HG02588 (cell line): ENCODE results near the gene CRLF1.

Experiments
- ATAC-seq: cut with Tn5 transposase; IDR thresholded peaks from one replicate; pipeline ENCODE4 v1.9.1; 2021; ENCODE audit warnings: mild to moderate bottlenecking, moderate library complexity; ENCODE audit not compliant: unreplicated experiment

The CRLF1 gene, protein sequence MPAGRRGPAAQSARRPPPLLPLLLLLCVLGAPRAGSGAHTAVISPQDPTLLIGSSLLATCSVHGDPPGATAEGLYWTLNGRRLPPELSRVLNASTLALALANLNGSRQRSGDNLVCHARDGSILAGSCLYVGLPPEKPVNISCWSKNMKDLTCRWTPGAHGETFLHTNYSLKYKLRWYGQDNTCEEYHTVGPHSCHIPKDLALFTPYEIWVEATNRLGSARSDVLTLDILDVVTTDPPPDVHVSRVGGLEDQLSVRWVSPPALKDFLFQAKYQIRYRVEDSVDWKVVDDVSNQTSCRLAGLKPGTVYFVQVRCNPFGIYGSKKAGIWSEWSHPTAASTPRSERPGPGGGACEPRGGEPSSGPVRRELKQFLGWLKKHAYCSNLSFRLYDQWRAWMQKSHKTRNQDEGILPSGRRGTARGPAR

DNA sequence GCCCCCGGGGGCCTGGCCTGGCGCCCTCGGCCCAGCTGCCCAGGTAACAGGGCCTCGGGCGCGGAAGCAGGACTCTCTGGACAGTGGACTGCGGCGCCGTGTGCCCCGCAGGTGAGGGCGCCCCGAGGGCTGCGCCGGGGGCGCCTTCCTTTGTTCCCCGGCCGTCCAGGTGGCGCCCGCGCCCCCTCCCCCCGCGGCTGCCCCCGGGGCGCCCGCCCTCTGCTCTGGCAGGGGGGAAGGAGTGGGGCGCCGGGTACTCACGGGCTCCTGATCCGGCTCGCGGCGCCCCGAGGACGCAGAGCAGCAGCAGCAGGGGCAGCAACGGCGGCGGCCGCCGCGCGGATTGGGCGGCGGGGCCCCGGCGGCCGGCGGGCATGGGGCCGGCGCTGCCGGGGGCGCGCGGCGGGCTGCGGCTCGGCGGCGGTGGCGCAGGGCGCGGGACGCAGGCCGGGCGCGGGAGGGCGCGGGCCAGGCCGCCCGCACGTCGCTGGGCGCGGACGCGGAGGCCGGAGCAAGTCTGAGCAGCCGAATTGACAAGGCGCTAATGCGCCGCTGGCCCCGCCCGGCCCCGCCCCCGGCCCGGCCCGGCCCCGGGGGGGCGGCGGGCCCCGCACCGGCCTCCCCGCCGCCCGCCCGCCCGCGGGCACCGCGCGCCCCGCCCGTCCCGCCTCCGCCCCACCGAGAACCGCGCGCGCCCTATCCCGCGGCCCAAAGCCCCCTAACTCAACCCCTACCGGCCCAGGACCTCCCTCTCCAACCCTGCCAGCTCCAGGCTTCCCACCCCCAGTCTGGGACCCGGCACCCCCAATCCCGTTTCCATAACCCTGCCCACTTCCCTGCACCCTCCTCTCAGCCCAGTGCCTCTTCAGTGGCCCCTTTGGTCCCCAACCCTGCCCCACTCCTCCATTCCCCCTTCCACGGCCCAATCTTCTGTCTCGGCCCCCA lies at the start of gene CRLF1:
CRLF1 (minus strand) TSS at position 519 of the 945 bp plus-strand sequence; CDS start at position 376, 143 bp downstream.
- ATAC-seq = no peak

- ATAC-seq = no peak
Observed at GRCh38 chr19:18655173-18655844, 48.7 kb upstream of the CRLF1 start.

- no peak for ATAC-seq
Observed at GRCh38 chr19:18654469-18654868, 47.9 kb upstream of the CRLF1 start.

DNA sequence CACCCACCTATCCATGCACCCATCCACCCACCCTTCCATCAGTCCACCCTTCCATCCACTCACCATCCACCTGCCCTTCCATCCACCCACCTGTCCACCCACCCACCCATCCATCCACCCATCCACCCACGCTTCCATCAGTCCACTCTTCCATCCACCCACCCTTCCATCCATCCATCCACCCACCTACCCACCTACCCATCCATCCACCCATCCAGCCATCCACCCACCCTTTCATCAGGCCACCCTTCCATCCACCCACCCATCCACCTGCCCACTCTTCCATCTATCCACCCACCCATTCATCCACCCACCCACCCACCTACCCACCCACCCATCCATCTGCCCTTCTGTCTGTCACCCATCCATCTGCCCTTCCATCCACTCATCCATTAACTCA lies 47.3 kb upstream of the CRLF1 start:
- no peak for ATAC-seq

- no peak for ATAC-seq
Observed at GRCh38 chr19:18651733-18652132, 45.1 kb upstream of the CRLF1 start.

GRCh38 chr19:18651300-18651699 lies 44.7 kb upstream of the CRLF1 start:
- no peak for ATAC-seq

DNA sequence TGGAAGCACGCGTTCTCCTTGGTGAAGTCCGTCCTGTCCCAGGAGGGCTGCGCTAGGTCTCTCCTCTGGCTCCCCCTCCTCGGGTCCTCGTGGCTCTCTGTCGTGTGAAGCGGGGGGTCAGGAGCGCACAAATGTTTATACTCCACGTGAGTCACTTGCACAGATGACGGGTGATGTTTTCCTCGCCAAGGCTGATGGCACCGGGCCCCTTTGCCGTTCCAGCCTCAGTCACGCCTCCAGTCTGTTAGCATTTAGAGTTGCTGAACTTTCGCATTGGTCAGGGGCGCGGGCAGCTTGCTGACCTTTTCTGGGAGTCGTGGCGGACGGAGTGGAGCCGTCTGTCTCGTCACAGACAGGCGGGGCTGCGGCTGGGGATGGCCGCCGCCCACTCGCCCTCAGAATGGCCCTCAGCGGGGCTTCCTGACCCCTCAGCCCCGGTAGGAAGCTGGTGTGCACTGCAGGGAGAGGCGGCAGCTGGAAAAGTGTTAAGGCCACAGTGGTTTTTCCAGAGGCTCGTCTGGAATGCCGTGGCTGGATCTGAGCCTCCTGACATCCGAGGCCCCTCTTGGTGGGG lies 44.0 kb upstream of the CRLF1 start:
- no peak for ATAC-seq

DNA sequence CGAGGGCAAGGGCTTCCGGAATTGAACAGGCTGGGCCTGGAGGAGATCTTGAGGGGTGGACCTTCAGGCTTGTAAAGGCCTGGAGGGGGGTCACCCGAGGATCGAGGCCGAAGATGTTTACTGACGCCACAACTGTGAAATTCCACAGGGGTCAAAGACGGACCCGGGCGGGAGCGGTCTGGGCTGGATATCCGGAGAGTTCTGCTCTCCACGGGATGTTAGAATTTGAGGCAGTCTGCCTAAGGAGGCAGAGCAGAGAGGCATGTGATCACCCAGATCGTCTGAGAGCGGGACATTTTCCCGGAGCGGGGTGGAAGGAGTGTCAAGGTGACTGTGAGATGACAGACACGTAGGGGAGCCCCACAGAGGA lies 43.4 kb upstream of the CRLF1 start:
- ATAC-seq = no peak

DNA sequence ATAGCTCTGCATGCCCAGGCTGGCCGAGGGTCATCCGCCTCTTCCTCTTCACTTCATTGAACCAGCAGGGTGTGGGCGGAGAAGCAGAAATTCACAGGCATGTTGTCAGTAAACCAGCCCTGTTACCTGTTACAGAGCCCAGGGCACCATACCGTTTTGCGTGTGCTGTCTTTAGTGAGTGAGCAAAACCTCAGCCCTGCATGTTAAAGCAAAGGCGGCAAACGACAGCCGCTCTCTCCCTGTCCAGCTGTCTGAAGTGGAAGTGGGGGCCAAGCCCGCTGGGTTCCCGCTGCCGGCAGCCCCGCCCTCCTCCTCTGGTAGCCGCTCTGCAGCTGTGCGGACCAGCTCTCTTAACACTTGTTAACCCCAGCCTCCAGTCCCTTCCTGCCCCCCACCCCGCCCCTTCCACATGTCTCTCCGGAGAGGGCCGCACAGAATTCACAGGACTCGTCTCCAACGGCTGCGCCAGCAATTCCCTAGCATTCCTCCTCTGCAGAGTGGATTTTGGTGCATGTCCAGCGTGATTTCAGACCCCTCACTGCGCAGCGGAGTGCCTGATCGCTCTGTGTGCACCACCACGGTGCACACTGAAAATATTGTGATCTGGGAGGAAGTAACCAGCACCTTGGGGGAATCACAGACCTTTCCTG lies 42.9 kb upstream of the CRLF1 start:
- no peak for ATAC-seq

DNA sequence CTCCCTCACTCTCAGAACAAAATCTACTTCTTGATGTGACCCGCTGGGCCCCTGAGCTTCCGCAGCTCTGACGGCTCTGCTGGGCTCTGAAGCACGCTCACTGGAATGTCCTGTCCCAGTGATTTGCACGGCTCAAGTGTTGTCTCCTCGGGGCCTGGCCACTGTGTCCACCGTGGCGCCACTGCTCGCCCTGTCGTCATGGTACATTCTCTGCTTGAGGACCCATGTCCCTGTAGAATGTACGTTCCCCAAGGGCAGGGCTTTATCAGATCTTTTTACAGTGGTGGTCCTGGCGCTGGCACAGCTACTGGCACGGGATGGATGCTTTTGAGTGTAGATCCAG lies 42.3 kb upstream of the CRLF1 start:
- ATAC-seq = no peak

DNA sequence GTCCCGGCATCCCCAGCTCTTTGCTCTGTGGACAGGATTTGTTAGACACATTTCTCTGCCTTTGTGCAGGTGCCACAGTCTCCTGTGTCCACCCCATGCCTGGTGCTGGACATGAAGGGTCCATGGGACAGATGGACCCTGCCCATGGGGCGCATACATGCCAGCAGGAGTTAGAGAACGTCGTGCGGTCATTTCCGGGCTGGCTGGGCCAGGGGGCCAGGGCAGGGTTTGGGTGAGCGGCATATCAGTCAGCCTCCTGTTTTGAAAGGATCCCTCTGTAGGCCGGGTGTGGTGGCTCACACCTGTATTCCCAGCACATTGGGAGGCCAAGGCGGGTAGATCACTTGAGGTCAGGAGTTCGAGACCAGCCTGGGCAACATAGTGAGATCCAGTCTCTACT lies 41.2 kb upstream of the CRLF1 start:
- no peak for ATAC-seq

DNA sequence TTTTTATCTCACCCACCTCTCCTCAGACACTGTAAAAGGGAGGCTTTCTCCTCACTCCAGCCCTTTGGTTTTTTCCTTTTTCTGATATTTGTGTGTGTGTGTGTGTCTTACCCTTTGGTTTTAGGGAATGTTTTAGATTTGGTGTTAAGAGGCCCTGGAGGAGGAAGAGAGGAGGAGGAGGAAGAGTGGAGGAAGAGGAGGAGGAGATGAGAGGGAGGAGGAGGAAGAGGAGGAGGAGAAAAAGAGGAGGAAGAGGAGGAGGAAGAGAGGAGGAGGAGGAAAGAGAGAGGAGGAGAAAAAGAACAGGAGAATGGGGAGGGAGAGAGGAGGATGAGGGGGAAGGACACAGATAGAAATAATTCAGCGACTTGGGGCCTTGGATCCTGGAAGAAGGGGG lies 40.8 kb upstream of the CRLF1 start:
- no peak for ATAC-seq

DNA sequence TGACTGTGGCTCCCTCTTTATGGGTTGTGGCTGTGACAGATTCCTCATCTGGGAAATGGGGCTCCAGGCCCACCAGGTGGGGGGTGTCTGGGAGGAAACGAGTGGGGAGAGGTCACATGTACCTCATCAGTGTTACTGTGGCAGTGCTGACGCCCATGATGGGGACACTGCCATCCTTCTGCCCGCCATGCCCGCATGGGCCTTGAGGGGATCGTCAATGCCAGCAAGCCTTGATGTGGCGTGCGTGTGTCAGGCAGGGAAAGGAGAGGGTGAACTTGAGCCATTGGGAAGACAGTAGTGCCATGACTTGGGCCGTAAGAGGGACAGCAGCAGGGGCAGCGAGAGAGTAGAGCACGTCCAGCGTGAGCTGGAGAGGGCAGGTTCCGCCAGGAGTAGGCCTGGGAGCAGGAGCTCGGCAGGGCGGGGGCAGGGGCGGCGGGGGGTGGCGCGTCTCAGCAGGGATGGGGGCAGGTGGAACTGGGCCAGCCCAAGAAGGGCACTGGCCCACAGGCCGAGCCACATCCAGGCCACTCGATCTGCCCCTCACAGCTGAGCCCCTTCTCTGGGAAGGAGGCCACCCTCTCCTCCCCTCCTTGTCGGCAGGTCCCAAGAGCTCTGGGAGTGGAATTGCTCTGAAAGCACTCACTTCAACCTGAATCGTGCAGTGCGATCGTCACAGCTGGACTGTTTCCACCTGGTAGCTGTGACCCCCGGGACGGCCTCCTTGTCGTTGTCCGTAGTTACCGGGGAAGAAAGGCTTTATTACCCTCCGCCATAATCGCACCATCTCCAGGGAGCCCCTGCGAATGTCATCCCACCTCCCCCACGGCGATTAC lies 40.2 kb upstream of the CRLF1 start:
- no peak for ATAC-seq

- ATAC-seq = no peak
Observed at GRCh38 chr19:18645035-18645511, 38.5 kb upstream of the CRLF1 start.

GRCh38 chr19:18644196-18645034 lies 37.8 kb upstream of the CRLF1 start:
- ATAC-seq = no peak

- no peak for ATAC-seq
Observed at GRCh38 chr19:18639706-18640243, 33.2 kb upstream of the CRLF1 start.

DNA sequence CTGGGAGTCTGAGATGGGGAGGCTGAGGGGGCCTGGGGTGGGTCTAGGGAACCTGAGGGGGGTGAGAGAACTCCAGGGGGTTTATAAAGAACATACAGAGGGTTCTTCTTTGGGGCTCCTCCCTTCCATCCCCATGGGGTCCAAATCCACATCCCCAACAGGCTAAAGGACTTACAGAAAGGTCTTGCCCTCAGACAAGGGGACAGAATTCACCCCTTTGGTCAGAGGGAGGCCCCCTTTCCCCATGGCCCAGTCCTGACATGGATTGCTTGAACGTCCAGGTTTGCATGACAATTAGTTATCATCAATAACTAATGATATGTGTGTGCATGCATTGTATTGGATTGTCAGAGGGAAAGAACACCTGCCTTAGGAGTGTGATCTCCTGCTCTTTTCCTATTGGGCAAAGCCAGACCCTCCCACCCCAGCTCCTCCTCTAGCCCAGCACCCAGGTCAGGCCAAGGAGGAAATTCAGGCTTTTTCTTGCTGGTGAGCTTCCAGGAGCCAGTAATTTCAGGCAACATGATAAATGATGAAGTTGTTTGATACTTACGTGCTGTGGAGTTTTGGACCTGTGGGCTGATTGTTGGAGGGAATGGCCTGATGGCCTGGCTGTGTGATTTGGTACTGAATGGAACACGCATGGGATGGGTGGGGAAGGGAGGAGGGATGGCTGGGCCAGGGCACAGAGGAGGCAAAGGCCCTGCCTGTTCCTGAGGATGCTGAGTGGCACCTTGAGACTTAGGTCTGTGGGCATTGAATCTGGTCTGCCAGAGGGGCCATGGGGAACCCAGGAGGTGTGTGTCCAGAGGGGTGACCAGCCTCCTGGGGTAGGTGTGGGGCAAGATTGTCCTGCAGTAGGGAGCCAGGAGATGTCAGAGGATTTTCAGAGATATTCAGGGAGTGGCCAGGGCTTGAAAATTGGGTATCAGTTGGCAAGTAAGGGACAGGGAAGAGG lies 31.4 kb upstream of the CRLF1 start:
- no peak for ATAC-seq
